ENCODE measurements around the gene PRRX2.

DNA sequence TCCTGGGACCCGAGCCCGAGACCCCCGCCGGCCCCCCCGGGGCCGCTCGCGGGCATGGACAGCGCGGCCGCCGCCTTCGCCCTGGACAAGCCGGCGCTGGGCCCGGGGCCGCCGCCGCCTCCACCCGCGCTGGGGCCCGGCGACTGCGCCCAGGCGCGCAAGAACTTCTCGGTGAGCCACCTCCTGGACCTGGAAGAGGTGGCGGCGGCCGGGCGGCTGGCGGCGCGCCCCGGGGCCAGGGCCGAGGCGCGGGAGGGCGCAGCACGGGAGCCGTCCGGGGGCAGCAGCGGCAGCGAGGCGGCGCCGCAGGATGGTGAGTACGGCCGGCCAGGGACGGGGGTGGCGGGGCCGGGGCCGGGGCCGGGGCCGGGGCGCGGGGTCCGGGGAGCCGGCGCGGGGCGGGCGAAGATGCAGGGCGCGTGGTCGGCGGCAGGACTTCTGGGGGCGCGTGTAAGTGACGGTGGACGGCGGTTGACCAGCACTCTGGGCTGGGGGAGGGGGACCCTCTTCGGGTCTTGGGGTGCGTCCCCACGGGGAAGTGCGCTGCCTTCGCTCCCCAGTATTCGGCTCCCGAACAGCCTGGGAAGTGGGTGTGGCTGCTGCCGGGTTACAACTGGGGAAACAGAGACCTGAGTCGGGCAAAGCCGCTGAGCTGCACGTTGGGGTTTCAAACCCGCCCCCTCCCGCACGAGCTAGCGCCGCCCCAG lies 520 bp downstream of the PRRX2 start:
- TF ChIP-seq, protein P1, sequence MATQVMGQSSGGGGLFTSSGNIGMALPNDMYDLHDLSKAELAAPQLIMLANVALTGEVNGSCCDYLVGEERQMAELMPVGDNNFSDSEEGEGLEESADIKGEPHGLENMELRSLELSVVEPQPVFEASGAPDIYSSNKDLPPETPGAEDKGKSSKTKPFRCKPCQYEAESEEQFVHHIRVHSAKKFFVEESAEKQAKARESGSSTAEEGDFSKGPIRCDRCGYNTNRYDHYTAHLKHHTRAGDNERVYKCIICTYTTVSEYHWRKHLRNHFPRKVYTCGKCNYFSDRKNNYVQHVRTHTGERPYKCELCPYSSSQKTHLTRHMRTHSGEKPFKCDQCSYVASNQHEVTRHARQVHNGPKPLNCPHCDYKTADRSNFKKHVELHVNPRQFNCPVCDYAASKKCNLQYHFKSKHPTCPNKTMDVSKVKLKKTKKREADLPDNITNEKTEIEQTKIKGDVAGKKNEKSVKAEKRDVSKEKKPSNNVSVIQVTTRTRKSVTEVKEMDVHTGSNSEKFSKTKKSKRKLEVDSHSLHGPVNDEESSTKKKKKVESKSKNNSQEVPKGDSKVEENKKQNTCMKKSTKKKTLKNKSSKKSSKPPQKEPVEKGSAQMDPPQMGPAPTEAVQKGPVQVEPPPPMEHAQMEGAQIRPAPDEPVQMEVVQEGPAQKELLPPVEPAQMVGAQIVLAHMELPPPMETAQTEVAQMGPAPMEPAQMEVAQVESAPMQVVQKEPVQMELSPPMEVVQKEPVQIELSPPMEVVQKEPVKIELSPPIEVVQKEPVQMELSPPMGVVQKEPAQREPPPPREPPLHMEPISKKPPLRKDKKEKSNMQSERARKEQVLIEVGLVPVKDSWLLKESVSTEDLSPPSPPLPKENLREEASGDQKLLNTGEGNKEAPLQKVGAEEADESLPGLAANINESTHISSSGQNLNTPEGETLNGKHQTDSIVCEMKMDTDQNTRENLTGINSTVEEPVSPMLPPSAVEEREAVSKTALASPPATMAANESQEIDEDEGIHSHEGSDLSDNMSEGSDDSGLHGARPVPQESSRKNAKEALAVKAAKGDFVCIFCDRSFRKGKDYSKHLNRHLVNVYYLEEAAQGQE (IDR thresholded peaks at IDR 0.05; ENCODE audit: insufficient read depth in 1 of 2, low read depth in 2 of 2, low read length in 2 of 2), result no peak
- no peak for TF ChIP-seq TAF1 (IDR thresholded peaks at IDR 0.05; ENCODE audit: borderline replicate concordance, insufficient read depth, low read length)

Data from PFSK-1 (cell line).